ENCODE results near the gene RAB1B. TPM values are rescaled to one million over a fixed set of nuclear protein-coding genes. Genes with fewer than 3 reads are reported as not detected.

Gene RAB1B
- total and polyA plus RNA-seq, 10 of the 15 experiments (the other 5 are each of a cell fraction or from before 2014, with no cell fraction given) = 10.4 to 193 (median 96.9) TPM

GRCh38 chr11:66222358-66223149, 45.9 kb upstream of the RAB1B start (continued):
- TF ChIP-seq USF2 (IDR thresholded peaks at IDR 0.05; ENCODE audit: borderline replicate concordance, low read depth, low read length) = peak; percentile 88
- no peak for TF ChIP-seq BMI1 (IDR thresholded peaks at IDR 0.05; ENCODE audit: borderline replicate concordance)
- TF ChIP-seq NR2F1 (conservative IDR thresholded peaks at IDR 0.05) = peak; percentile 76
- peak; percentile 88 for TF ChIP-seq SMC3 (IDR thresholded peaks at IDR 0.05; ENCODE audit: borderline replicate concordance, low read length)
- peak; percentile 80 for TF ChIP-seq ATF7 (IDR thresholded peaks at IDR 0.05; ENCODE audit: low read depth)
- TF ChIP-seq YBX1 (IDR thresholded peaks at IDR 0.05) = no peak
- peak; percentile 100 for TF ChIP-seq RELA (IDR thresholded peaks at IDR 0.05; ENCODE audit: borderline replicate concordance, partially characterized antibody)
- TF ChIP-seq JUNB (IDR thresholded peaks at IDR 0.05) = peak; percentile 43
- no peak for TF ChIP-seq ZSCAN29 (IDR thresholded peaks at IDR 0.05)
- TF ChIP-seq, protein P1, sequence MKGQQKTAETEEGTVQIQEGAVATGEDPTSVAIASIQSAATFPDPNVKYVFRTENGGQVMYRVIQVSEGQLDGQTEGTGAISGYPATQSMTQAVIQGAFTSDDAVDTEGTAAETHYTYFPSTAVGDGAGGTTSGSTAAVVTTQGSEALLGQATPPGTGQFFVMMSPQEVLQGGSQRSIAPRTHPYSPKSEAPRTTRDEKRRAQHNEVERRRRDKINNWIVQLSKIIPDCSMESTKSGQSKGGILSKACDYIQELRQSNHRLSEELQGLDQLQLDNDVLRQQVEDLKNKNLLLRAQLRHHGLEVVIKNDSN (IDR thresholded peaks at IDR 0.05; ENCODE audit: borderline replicate concordance, extremely low read length, insufficient read depth, low read depth, low read length) = peak; percentile 91
- TF ChIP-seq MAX (IDR thresholded peaks at IDR 0.05; ENCODE audit: low read depth, low read length) = peak; percentile 89
- TF ChIP-seq MEF2A (IDR thresholded peaks at IDR 0.05; ENCODE audit: insufficient read depth, low read depth, low read length) = peak; percentile 83
- TF ChIP-seq KAT2A (conservative IDR thresholded peaks at IDR 0.05; ENCODE audit: control insufficient read depth, low read depth, low read length) = no peak
- TF ChIP-seq NR2C1 (IDR thresholded peaks at IDR 0.05) = no peak
- TF ChIP-seq RBBP5 (conservative IDR thresholded peaks at IDR 0.05) = no peak
- TF ChIP-seq RAD21 (IDR thresholded peaks at IDR 0.05; ENCODE audit: insufficient read depth, low read depth, low read length) = peak; percentile 90
- no peak for TF ChIP-seq NRF1 (conservative IDR thresholded peaks at IDR 0.05; ENCODE audit: low read depth, low read length)
- TF ChIP-seq NFXL1 (IDR thresholded peaks at IDR 0.05; ENCODE audit: borderline replicate concordance) = no peak
- TF ChIP-seq ZNF384 (IDR thresholded peaks at IDR 0.05; ENCODE audit: borderline replicate concordance, low read depth, low read length) = no peak
- no peak for TF ChIP-seq SREBF2 (IDR thresholded peaks at IDR 0.05; ENCODE audit: low read length)
- TF ChIP-seq TCF12 (IDR thresholded peaks at IDR 0.05; ENCODE audit: low read depth, low read length) = peak; percentile 96
- TF ChIP-seq SRF (IDR thresholded peaks at IDR 0.05; ENCODE audit: low read depth in 2 of 2, low read length in 2 of 2) = 0 out of 4 replicates have a peak, but pooled peaks of 1 of the 2 experiments have one; percentile 57
- TF ChIP-seq IKZF2 (IDR thresholded peaks at IDR 0.05) = peak; percentile 74 to 88; a peak in 3 of 4 replicates
- peak; percentile 72 for TF ChIP-seq IRF4 (IDR thresholded peaks at IDR 0.05; ENCODE audit: low read depth, low read length)
- no peak for TF ChIP-seq STAT1 (conservative IDR thresholded peaks at IDR 0.05)
- TF ChIP-seq, protein P2, sequence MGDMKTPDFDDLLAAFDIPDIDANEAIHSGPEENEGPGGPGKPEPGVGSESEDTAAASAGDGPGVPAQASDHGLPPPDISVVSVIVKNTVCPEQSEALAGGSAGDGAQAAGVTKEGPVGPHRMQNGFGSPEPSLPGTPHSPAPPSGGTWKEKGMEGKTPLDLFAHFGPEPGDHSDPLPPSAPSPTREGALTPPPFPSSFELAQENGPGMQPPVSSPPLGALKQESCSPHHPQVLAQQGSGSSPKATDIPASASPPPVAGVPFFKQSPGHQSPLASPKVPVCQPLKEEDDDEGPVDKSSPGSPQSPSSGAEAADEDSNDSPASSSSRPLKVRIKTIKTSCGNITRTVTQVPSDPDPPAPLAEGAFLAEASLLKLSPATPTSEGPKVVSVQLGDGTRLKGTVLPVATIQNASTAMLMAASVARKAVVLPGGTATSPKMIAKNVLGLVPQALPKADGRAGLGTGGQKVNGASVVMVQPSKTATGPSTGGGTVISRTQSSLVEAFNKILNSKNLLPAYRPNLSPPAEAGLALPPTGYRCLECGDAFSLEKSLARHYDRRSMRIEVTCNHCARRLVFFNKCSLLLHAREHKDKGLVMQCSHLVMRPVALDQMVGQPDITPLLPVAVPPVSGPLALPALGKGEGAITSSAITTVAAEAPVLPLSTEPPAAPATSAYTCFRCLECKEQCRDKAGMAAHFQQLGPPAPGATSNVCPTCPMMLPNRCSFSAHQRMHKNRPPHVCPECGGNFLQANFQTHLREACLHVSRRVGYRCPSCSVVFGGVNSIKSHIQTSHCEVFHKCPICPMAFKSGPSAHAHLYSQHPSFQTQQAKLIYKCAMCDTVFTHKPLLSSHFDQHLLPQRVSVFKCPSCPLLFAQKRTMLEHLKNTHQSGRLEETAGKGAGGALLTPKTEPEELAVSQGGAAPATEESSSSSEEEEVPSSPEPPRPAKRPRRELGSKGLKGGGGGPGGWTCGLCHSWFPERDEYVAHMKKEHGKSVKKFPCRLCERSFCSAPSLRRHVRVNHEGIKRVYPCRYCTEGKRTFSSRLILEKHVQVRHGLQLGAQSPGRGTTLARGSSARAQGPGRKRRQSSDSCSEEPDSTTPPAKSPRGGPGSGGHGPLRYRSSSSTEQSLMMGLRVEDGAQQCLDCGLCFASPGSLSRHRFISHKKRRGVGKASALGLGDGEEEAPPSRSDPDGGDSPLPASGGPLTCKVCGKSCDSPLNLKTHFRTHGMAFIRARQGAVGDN (IDR thresholded peaks at IDR 0.05) = peak; percentile 84
- no peak for TF ChIP-seq SIX5 (IDR thresholded peaks at IDR 0.05; ENCODE audit: low read depth, low read length, severe bottlenecking)
